ENCODE data around the gene CSNK2A1. TPM values are rescaled to one million over a fixed set of nuclear protein-coding genes. Genes with fewer than 3 reads are reported as not detected.

Gene CSNK2A1
- total RNA-seq, 1 experiment from 2014 or later = 229 TPM

DNA sequence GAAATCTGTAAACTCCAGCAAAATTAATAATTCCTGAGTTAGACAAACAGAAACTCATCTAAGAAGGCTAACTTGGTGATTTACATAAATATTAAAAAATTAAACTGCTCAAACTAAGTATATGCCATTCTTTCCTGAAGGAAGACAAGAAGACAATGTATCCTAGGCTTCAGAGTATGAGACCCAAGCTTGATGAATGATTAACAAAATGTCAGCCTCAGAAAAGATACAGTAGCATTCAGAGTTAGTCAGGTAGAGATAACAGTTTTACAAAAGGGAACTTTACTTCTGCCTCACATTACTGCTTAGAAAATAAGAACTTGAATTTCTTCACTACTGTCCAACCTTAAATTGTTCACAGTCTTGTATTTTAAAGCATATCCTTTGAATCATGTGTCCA, 12.0 kb downstream of the CSNK2A1 start:
- Histone ChIP-seq H3K9ac (ENCODE audit: extremely low read depth, insufficient read length, low read length) (no peak overlapping the region), H2BK5ac (ENCODE audit: insufficient read length, low read length) (no peak overlapping the region), H2BK15ac (ENCODE audit: low read depth, low read length) (no peak overlapping the region), H3K27me3 (ENCODE audit: insufficient read depth, low read length) (no peaks in the 10 kb centered on the region), H4K20me1 (ENCODE audit: control insufficient read depth, insufficient read depth, insufficient read length) (no peaks in the 10 kb centered on the region), H3K79me1 (ENCODE audit: insufficient read depth, low read depth, low read length, poor library complexity, severe bottlenecking) (peaks cover 11% of the 10 kb centered on the region), H4K5ac (ENCODE audit: insufficient read length, low read depth, low read length) (no peak overlapping the region), H2AK5ac (ENCODE audit: insufficient read length, low read length) (no peak overlapping the region), H3K23ac (ENCODE audit: insufficient read length, low read depth, low read length) (no peak overlapping the region), H3K23me2 (ENCODE audit: insufficient read length, low read depth, low read length, poor library complexity, severe bottlenecking) (no peaks in the 10 kb centered on the region), H3K4me1 (ENCODE audit: insufficient read depth, low read length) (peaks cover 9% of the 10 kb centered on the region; the same call in 1 of the 2 replicates), H3K4ac (ENCODE audit: low read depth, low read length) (no peak overlapping the region), H3K56ac (ENCODE audit: insufficient read length, low read depth, low read length) (no peak overlapping the region), H3K18ac (ENCODE audit: insufficient read length, low read depth, low read length) (no peak overlapping the region), H3K14ac (ENCODE audit: insufficient read depth, low read length) (no peak overlapping the region), H2BK20ac (ENCODE audit: low read depth, low read length, poor library complexity, severe bottlenecking) (no peak overlapping the region), H2BK120ac (ENCODE audit: low read depth, low read length, poor library complexity, severe bottlenecking) (no peak overlapping the region), H4K91ac (ENCODE audit: insufficient read length, low read depth, low read length) (no peak overlapping the region), H3K79me2 (ENCODE audit: insufficient read depth, low read length) (peaks cover 76% of the 10 kb centered on the region), H3K4me2 (ENCODE audit: insufficient read depth, insufficient read length, low read length) (no peak overlapping the region), H4K8ac (replicated peaks; ENCODE audit: insufficient read length, low read depth, low read length) (no peak overlapping the region), H3K27ac (ENCODE audit: insufficient read length, low read depth, low read length) (no peak overlapping the region), H2AFZ (ENCODE audit: low read length) (no peak overlapping the region), H3T11ph (ENCODE audit: low read length) (no peak overlapping the region), H2BK12ac (ENCODE audit: insufficient read length, low read depth, low read length) (no peak overlapping the region), H3K9me3 (ENCODE audit: control insufficient read depth, low read depth, low read length) (no peaks in the 10 kb centered on the region)
- Mint-ChIP-seq H3K4me1 (peaks cover 42 to 43% of the 10 kb centered on the region in 2 experiments), H3K27me3 (ENCODE audit: low read depth) (no peaks in the 10 kb centered on the region), H3K9me3 (no peaks in the 10 kb centered on the region; a peak in 1 of 5 replicates), H3K36me3 (ENCODE audit: insufficient read depth in 1 of 3, low read depth in 3 of 3) (peaks cover 15 to 36% (median 21%) of the 10 kb centered on the region in 3 experiments; a peak in 6 of 7 replicates), H3K4me3 (no peak overlapping the region), H3K27ac (no peak overlapping the region)
- TF ChIP-seq, protein P1, sequence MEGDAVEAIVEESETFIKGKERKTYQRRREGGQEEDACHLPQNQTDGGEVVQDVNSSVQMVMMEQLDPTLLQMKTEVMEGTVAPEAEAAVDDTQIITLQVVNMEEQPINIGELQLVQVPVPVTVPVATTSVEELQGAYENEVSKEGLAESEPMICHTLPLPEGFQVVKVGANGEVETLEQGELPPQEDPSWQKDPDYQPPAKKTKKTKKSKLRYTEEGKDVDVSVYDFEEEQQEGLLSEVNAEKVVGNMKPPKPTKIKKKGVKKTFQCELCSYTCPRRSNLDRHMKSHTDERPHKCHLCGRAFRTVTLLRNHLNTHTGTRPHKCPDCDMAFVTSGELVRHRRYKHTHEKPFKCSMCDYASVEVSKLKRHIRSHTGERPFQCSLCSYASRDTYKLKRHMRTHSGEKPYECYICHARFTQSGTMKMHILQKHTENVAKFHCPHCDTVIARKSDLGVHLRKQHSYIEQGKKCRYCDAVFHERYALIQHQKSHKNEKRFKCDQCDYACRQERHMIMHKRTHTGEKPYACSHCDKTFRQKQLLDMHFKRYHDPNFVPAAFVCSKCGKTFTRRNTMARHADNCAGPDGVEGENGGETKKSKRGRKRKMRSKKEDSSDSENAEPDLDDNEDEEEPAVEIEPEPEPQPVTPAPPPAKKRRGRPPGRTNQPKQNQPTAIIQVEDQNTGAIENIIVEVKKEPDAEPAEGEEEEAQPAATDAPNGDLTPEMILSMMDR (conservative IDR thresholded peaks at IDR 0.05) = no peak
- DNase-seq = no peak
